Nucleus accumbens (tissue), 56 donors: ENCODE measurements around the gene SVBP.
"Not testable (repeated sequence)": the region's sequence is repeated elsewhere in the genome, so short reads cannot be mapped to it uniquely, and the experiment has no call there.

Source experiments
- DNase-seq, 56 donors: peaks; one replicate each; lab custom pipeline; 2025; lab: John Stamatoyannopoulos, UW

Gene SVBP

DNA sequence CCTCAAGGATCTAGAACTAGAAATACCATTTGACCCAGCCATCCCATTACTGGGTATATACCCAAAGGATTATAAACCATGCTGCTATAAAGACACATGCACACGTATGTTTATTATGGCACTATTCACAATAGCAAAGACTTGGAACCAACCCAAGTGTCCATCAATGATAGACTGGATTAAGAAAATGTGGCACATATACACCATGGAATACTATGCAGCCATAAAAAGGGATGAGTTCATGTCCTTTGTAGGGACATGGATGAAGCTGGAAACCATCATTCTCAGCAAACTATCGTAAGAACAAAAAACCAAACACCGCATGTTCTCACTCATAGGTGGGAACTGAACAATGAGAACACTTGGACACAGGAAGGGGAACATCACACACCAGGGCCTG lies 2.4 kb downstream of the SVBP start:
- DNase-seq: not testable (repeated sequence)

- DNase-seq: no peak
Measured at GRCh38 chr1:42807056-42807668, 10.0 kb downstream of the SVBP start.

DNA sequence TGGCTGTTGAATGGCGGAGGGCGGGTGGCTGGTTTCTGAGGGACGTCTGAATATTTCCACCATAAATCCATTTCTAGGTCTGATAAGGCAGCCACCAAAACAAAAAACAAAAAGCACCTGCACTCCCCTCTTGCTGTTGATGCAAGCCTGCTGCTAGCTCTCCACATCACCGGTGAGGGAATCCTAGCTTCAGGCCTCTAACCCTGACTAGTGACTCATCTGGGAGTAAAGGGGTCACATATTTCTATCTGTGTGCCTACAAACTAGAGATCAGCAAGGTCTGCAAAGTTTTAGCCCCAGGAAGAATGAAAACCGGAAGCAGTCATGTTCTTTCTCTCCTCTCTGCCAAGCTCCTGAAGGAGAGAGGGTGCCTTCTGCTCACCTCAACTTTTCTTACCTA lies 10.6 kb downstream of the SVBP start:
- DNase-seq: no peak

DNA sequence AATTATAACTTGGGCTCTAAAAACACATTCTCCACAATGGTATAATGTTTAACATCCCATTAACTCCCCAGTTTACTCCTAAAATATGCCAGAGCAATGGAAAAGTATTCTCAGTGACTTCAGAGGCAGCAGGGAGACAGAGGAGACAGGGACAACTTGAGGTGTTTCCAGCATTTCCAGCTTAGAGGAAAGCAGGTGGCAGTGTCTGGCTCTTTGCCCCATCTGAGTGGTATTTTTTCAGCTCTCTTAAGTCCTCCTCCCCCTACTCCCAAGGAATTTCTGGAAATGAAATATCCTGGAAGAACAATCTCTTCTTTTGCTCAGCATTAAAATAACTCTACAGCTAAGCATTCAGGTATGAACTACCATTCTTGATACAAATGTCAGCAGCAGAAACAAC lies 11.0 kb downstream of the SVBP start:
- DNase-seq: no peak

DNA sequence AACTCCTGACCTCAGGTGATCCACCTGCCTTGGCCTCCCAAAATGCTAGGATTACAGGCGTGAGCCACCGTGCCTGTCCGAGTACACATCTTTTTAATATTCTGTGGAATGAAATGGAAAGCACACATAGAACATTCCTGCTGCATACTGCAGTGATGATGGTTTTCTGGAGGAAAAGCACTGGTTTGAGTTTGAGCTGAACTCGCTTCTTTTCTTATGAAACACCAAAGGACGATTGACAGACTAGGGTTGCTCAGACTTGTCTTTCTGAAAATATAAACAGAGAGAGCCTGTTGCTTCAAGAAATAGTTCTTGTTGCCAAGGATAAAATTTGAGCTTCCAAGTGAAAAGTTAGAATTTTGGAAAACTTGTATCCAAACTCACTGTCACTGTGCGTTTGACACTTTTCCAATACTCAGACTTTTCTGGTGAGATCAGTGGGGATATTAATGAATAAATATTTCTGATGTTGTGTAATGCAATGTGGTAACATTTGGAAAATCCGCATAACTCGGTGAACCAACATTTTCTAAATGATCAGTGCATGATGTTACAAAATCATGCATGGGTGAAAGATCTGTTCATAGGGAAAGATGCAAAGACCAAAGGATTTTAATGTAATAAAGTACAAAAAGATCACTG lies 15.2 kb downstream of the SVBP start:
- DNase-seq: no peak

DNA sequence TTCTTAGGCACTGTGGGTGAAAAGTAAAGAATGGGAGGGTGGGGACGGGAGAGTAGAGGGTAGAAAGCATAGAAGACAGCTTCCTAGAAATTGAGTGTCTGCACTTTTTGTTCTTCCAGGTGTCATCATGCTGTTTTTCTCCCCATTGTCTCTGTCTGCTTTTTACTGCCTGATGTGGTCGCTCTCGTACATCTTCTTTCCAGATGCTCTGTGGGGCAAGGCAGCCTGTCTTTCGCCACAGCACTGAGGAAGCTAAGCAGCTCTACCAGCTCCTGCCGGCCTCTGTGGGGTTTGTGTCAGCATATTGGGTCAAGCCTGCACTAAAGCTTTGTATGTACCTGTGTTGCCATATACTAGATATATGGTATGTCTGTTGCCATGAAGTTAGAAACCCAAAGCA lies 19.2 kb downstream of the SVBP start:
- DNase-seq: no peak

GRCh38 chr1:42797414-42797813 lies 19.8 kb downstream of the SVBP start:
- no peak for DNase-seq

DNA sequence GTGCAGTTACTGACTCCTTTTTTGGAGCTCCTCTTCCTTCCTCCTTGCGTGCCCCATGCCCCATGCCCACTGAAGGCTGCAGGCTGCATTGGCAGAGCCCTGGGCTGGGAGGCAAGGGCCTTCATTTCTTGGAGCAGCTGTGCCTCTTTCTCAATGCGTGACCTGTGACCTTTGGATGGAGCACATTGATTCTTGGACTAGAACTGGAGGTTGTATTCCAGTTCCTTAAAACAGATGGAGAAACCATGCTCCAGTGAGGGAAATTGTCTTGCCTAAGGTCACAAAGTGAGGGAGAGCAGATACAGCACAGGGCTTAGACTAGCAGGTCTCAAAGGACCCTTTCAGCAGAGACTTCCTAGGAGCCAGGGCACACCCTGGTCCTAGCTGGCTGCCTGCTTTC lies 23.4 kb downstream of the SVBP start:
- no peak for DNase-seq

GRCh38 chr1:42788021-42788420 lies 29.2 kb downstream of the SVBP start:
- DNase-seq: no peak

DNA sequence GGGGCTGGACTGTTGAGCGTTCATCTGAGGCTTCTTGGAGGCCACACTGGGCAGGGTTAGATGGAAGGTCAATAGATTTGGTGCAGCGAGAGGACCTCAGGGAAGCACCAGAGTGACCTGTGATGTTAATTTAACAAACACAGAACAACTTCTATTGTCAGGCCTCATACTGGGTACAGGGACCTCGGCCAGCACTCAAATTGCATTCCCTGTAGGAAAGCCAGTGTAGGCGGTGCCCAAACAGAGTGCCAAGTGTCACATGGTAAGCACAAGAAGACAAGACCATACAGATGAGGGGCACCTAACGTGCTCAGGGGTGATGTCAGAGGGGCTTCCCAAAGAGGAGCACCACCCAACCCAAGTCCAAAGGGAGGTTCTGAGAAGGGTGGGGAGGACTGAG lies 31.1 kb downstream of the SVBP start:
- no peak for DNase-seq

DNA sequence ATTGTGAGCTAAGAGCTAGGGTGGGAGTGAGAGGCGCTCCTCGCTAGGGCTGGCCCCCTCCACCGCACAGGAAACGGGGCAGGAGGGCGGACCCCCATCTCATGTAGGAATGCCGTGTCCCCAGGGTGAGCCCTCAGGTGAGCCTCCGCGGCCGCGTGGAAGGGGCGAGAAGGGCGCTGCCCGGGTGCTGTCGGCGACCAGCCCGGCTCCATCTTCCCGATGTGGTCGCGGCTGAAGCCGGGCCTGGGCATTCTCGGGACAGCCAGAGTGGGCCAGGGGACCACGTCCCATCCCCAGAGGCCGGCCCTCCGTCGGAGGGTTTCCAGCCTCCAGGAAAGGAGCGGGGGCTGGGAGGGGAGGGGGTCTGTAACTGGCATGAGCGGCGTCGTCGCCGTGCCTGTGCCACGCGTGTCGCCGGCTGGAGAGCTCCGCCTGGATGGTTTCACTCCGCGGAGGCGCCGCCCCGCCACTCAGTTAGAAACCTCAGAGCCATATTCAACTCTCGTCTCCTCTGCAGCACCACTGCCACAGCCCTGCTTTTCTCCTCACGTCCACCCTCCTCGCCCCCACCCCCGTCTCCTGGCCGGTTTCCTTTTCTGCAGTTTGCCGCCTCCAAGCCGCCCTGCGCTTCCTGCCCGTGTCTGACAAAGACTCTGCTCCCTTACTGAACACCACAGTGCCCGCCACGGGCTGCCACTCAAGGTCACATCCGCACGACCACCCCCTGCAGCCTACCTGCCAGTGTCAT lies 32.1 kb downstream of the SVBP start, which contains the start of gene TMEM269:
TMEM269 (plus strand) TSS at position 46 of the 748 bp plus-strand sequence. CDS start 4,903 bp downstream, outside the sequence.
- peak in 10 of 56 donors; percentile 4 to 39 (median 12) for DNase-seq

- no peak for DNase-seq
Measured at GRCh38 chr1:42784547-42784945, 32.7 kb downstream of the SVBP start.

DNA sequence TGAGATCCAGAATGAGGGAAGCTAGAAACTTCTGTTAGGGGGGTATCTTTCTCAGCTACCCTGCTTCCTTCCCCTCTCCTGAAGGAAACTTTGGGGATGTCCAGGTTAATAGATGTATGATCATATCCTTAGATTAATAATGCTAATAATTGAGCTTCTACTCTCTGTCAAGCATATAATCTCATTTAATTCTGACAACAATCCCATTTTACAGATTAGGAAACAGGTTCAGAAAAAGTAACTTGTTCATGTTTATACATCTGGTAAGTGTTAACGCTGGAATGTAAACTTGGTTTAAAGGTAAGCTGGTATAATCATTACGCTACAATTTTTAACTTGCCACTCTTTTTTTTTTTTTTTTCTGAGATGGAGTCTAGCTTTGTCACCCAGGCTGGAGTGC lies 34.1 kb downstream of the SVBP start:
- no peak for DNase-seq

DNA sequence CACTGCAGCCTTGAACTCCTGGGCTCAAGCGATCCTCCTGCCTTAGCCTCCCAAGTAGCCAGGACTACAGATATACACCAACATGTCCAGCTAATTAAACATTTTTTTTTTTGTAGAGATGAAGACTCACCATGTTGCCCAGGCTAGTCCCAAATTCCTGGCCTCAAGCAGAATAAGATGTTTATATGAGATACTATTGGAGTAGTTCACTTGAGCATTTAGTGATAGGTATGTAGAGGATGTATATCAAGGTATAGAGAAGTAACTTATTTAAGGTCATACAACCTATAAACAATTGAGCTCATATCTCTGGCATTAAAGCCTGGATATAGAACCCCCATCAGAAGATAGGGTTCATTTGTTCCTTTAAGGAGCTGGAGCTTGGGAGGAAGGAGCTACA lies 37.0 kb downstream of the SVBP start:
- DNase-seq: no peak

GRCh38 chr1:42779725-42780124 lies 37.5 kb downstream of the SVBP start:
- no peak for DNase-seq

- DNase-seq: peak in 7 of 56 donors; percentile 4 to 44 (median 12)
Measured at GRCh38 chr1:42777852-42778251, 39.3 kb downstream of the SVBP start.

- DNase-seq: no peak
Measured at GRCh38 chr1:42776502-42776901, 40.7 kb downstream of the SVBP start.

GRCh38 chr1:42774928-42775526 lies 42.2 kb downstream of the SVBP start:
- DNase-seq: peak in 5 of 56 donors; percentile 3 to 18 (median 11)

DNA sequence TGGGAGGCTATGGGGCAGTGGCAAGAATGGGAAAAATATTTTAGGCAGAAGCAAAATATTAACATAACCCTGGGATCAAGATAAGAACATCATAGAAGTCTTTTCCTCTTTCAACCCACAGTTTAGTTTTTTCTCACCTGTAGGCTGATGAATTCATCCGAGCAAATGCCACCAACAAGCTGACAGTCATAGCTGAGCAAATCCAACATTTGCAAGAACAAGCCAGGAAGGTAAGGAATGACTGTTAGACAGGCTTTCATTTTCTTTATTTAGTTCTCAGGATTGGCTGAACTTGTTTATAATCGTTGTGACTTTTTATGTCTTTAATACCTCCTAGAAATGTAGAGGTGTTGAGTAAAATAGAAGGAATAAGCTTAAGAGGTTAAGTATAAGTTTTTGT lies 43.8 kb downstream of the SVBP start:
- DNase-seq: no peak

DNA sequence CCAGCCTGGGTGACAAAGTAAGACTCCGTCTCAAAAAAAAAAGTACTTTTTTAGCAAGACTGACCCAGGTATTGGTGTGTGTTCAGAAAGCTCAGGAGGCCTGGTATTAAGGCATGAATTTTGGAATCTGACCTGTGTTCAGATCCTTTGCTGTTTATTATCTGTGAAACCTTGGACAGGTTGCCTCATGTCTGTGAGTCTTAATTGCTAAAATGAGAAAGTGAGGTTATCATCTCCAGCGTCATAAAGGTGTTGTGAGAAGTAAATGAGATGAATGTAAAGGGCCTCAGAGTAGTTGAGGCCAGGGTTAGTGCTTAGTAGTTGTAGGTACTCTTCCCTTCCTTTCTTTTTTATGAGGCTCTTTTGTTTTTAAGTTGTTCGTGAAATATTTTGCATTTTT lies 47.4 kb downstream of the SVBP start:
- DNase-seq: no peak

- no peak for DNase-seq
Measured at GRCh38 chr1:42768172-42768571, 49.0 kb downstream of the SVBP start.
